ENCODE data around the gene TNFRSF8.

DNA sequence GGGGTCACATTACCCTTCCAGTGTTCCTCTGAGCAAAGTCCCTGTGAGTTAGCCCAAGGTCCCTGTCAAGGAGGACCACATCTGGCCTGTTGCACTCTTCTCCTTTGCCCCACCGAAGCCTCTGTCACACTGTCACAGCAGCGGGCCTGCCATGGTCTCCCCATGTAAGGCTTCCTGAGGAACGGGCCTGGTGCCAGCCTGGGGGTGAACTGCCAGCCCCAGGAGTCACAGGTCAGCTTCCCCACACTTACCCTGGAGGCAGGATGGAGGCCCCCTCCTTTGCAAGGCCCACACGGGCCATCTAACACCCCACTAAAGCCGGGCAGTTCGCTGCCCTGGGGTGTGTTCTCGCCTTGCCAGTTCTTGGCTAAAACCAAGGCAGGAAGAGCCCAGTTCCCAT, 117.8 kb downstream of the TNFRSF8 start:
- TF ChIP-seq, protein P1, sequence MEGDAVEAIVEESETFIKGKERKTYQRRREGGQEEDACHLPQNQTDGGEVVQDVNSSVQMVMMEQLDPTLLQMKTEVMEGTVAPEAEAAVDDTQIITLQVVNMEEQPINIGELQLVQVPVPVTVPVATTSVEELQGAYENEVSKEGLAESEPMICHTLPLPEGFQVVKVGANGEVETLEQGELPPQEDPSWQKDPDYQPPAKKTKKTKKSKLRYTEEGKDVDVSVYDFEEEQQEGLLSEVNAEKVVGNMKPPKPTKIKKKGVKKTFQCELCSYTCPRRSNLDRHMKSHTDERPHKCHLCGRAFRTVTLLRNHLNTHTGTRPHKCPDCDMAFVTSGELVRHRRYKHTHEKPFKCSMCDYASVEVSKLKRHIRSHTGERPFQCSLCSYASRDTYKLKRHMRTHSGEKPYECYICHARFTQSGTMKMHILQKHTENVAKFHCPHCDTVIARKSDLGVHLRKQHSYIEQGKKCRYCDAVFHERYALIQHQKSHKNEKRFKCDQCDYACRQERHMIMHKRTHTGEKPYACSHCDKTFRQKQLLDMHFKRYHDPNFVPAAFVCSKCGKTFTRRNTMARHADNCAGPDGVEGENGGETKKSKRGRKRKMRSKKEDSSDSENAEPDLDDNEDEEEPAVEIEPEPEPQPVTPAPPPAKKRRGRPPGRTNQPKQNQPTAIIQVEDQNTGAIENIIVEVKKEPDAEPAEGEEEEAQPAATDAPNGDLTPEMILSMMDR (conservative IDR thresholded peaks at IDR 0.05 in 1 of 2, IDR thresholded peaks at IDR 0.05 in 1 of 2; ENCODE audit: low read depth in 1 of 2, low read length in 2 of 2) = no peak
- TF ChIP-seq EZH2 (IDR thresholded peaks at IDR 0.05; ENCODE audit: low read length, missing control alignments) = no peak
